HuH-7.5 (cell line): Measurements from ENCODE around the gene NUP214.
"Not testable (repeated sequence)": the region's sequence is repeated elsewhere in the genome, so short reads cannot be mapped to it uniquely, and the experiment has no call there.

Experiments
- DNase-seq: peaks from one replicate; pipeline ENCODE4 v3.0.0; 2011; ENCODE audit warnings: low spot score

NUP214 gene

DNA sequence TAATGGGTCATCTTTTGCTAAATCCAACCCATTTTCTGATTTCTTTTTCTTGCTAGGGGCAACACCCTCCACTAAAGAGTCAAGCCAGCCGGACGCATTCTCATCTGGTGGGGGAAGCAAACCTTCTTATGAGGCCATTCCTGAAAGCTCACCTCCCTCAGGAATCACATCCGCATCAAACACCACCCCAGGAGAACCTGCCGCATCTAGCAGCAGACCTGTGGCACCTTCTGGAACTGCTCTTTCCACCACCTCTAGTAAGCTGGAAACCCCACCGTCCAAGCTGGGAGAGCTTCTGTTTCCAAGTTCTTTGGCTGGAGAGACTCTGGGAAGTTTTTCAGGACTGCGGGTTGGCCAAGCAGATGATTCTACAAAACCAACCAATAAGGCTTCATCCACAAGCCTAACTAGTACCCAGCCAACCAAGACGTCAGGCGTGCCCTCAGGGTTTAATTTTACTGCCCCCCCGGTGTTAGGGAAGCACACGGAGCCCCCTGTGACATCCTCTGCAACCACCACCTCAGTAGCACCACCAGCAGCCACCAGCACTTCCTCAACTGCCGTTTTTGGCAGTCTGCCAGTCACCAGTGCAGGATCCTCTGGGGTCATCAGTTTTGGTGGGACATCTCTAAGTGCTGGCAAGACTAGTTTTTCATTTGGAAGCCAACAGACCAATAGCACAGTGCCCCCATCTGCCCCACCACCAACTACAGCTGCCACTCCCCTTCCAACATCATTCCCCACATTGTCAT, 72.0 kb downstream of the NUP214 start:
- DNase-seq: no peak

GRCh38 chr9:131198041-131198715, 72.8 kb downstream of the NUP214 start:
- DNase-seq: no peak

DNA sequence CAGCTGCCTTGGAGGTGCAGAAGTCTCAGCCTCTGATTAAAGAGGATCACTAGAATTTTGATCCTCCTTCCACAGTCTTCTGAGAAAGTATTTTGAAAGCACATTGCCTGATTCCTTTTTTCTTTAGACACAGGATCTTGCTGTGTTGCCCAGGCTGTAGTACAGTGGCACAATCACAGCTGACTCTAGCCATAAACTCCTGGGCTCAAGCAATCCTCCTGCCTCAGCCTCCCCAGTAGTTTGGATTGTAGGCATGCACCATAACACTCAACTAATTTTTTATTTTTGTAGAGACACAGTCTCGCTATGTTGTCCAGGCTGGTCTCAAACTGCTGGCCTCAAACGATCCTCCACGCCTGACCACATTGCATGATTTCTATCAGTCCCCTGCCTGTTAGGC, 76.5 kb downstream of the NUP214 start:
- DNase-seq: no peak

GRCh38 chr9:131203431-131204218, 78.2 kb downstream of the NUP214 start:
- no peak for DNase-seq

DNA sequence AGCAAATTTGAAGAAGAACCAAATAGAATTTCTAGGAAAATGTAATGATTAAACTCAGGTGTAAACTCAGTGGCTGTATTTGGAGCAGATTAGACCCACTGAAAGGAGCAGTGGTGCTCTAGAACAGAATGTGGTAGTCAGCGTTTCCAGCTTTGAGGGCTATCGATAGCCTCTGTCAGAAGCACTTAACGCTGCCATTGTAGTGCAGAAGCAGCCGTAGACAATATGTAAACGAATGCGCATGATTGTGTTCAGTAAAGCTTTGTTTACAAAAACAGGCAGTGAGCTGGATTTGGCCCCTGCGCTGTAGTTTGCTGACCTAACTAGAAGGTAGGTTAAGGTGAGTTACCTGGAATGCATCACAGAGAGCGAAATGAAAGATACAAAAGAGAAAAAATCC, 78.9 kb downstream of the NUP214 start:
- DNase-seq: no peak

DNA sequence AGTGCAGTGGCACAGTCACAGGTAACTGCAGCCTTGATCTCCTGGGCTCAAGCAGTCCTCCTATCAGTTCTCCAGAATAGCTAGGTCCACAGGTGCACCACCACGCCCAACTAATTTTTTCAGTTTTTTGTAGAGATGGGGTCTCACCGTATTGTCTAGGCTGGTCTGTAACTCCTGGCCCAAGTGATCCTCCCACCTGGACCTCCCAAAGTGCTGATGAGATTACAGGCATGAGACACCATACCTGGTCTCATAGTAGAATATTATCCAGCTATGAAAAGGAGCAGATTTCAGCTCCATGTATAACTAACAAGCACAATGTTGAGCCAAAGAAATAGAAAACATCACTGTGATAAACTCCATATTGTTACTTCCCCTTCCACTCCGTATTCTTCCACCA, 81.1 kb downstream of the NUP214 start:
- DNase-seq: no peak

DNA sequence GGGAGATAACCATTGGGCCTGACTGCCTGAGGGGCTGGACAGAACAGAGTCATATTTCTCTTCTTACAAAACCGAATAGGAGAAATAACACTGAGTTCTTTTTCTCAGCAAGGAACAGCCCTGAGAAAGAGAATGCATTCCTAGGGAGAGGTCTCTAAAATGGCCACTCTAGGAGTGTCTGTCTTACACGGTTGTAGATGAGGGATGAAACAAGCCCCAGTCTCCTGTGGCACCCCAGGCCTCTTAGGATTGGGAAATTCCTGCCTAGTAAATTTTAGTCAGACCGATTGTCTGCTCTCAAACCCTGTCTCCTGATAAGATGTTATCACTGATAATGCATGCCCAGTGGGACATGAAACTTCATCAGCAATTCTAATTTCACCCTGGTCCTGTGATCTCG, 86.5 kb downstream of the NUP214 start:
- not testable (repeated sequence) for DNase-seq

DNA sequence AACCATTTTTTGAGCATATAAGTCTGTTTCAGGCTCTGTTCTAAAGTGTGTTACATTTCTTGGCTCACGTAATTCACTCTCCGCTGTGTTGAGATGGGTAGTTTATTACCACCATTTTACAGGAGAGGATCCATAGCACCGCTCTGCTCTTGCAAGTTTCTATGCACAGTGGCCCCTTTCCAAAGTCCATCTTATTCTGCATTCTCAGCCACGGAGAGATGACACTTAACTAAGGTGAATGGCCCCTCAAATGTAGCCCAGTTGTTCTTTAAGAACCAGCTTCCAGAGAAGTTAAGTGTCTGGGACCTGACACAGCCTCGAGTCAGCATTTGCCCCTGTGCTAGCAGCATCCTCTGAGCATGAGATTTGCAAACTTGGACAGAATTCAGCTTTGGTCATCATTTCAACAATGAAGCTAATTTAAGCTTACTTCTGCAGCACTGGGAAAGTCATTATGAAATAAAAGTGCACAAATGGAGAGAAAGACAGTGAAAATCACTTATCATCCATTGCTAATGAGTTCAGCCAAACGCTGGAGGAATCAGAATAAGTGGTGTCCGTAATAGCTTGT, 89.0 kb downstream of the NUP214 start:
- no peak for DNase-seq

DNA sequence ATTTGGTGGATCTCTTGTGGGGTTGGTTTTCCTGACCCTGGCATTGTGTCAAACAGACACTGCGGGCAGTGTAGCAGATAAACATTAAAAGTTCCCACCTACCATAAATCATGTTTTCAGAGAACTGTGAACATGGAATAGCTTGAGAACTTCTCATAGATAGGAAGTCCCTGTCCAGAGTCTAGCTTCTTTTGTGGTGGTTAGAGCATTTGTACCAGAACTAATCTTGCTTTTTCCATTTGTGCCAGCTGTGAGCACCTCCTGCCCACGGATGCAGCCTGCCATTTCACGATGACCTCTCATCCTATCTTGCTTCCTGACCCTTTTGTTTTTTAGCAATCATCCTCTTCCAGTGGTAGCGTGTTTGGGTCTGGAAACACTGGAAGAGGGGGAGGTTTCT, 89.5 kb downstream of the NUP214 start:
- DNase-seq: no peak

GRCh38 chr9:131216806-131217205, 91.4 kb downstream of the NUP214 start:
- DNase-seq: no peak

- DNase-seq: no peak
Measured at GRCh38 chr9:131217331-131218031, 92.1 kb downstream of the NUP214 start.

DNA sequence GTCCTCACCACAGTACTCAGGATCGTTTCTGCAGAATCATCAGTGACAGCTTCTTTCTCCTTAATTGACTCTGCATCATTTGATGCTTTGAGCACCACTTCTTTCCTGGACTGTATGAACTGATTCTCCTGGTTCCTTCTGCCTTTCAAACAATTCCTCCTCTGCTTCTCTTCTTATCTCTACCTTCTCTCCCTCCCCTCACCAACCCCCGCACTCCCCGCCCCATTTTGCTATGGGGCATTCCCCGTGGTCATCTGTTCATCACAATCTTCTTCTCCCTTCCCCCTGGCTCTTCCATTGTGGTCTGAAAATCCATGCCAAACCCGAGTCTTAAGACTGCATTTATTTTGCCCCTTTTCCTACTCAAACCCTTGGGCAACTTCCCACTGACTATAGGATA, 93.0 kb downstream of the NUP214 start:
- no peak for DNase-seq

DNA sequence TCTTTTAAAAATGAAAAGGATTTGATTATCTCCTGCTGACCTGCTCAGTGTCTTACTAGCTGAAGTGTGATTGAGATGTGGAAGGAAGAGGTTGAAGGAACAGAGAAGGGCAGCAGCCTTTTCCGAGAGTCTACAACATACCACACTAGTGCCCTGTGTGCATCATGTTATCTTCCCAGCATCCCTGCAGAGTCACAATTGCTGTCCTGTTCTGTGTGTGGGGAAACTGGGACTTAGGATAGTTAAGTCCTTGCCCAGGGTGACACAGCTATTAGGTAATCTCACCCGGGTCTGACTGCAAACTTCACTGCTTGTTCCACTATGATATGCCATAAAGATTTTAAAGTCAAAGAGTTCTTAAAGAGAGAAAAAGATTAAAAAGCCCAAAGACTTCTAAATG, 95.1 kb downstream of the NUP214 start:
- DNase-seq: no peak

DNA sequence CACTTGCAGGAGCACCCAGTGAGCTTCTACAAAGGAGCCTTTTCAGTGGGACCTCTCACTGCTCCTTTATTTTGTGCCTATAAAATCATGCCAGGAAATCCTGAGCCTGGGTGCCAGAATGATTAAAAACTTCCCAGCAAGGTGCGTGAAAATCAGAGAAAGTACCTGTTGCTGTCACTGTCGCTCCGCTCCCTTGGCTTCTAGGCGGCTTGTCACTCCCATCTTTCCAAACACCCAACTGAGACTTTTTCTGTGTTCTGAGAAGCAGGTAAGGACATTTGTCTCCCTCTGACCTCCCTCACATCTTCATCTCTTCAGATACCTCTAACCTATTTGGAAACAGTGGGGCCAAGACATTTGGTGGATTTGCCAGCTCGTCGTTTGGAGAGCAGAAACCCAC, 97.1 kb downstream of the NUP214 start:
- no peak for DNase-seq

DNA sequence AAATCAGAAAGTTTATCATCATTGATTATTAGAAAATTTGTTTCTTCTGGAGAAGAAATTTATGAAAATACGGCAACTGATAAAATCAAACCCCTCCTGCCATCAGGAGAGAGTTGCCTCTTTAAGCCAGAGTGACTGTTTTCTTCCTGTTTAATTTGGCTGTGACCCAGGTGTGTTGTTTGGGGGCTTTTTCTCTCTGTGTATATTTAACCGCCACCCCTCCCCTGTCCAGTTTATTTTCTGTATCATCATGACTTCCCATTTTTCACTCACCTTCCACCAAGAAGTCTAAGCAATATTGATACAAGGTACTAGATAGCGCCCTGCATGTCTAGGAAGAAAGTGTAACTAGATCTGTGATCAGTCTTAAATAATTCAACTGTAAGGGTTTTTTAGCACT, 100.8 kb downstream of the NUP214 start:
- no peak for DNase-seq

DNA sequence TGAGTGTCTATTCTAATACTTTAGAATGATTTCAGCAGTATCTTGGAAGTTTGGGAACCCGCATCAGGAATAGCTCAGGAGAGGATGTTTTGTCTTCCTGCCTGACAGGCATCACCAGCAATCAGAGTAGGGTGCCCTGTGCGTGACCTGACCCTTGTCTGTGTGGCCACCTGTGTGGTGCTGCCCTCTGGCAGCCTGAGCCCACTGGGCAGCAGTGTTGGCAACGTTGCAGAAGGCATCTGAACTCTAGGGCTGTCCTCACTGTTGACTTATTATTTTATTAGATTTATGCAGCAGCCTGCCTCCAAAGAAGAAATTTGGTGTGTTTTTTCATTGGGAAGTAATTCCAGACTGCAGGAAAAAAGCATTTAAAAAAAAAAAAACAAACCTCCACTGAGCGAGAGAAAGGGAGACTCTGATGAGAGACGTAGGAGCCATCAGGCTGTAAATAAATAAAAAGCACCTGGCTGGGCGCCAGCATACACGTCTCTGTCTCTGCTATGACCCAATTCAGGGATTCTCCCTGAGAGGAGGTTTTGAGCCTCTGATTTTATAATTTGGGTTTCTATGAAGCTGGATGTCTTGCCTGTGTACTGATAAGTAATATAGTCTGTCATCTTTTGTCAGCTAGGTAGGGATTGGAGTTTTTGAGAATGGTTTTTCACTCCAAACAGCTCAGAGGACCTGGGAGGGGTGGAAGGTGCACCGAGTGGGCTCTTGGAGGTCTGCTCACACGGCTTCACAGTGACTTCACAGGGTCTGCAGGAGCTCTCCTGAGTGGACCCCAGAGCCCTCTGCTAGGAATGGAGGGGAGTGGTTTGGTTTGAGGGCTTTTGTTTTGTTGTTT, 101.9 kb downstream of the NUP214 start:
- no peak for DNase-seq

DNA sequence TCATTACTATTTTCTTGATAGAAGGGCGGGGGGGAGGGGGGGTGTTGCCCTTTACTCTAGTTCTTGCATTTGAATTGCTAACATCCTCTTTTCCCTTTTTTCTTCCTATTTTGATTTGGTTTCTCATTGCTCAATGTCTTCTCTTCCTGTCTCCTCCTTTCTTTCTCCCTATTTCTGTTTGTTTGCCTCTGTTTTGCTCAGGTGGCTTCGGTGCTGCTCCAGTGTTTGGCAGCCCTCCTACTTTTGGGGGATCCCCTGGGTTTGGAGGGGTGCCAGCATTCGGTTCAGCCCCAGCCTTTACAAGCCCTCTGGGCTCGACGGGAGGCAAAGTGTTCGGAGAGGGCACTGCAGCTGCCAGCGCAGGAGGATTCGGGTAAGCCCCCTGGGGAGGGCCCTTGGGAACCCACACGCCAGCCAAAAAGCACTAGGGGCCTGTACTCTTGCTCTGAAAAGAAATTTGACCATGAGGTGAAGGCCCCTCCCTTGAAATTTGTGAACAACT, 102.6 kb downstream of the NUP214 start:
- DNase-seq: no peak

DNA sequence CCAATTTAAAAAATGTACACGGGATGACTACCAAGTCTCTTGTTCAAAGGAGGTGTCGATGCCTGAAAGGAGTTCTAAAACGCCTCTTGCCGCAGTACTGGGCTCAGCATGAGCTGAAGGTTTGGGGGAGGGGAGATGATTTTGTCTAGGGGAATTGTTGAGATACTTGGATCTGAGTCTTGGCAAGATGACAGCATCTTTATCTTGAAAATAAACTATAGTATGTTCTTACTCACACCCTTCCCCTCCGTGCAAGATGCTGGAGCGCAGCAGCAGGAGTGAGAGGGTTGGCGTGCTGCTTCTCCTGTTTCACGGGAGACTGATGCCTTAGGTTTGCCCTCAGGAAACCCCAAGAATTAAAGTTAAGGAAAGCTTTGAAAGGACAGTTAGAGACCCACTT, 103.6 kb downstream of the NUP214 start:
- no peak for DNase-seq

GRCh38 chr9:131233556-131233955, 108.2 kb downstream of the NUP214 start:
- DNase-seq: no peak

GRCh38 chr9:131233995-131234394, 108.6 kb downstream of the NUP214 start:
- no peak for DNase-seq
